K562 (cell line): ENCODE results near the gene RNF112. TPM values are rescaled to one million over a fixed set of nuclear protein-coding genes. Genes with fewer than 3 reads are reported as not detected.
A peak's percentile ranks its signal among the peaks of the same experiment; 100 is the strongest.

Source experiments
- ARHGAP35 ChIP-seq: fragments of 450-650 bp; IDR thresholded peaks from 2 replicates; pipeline ENCODE4 v1.6.1; 2018; ENCODE audit not compliant: partially characterized antibody
- HEY1 ChIP-seq: fragments of 250-450 bp; sonication (Bioruptor Pico); IDR thresholded peaks from 2 replicates; pipeline ENCODE4 v1.5.0; 2020; ENCODE audit warnings: mild to moderate bottlenecking, moderate library complexity, borderline replicate concordance
- HINFP ChIP-seq: fragments of 450-650 bp; conservative IDR thresholded peaks from 2 replicates; pipeline ENCODE4 v1.6.1; 2016; ENCODE audit warnings: missing genetic modification characterization, low read depth, mild to moderate bottlenecking, control low read depth, missing compliant biosample characterization
- HNRNPH1 ChIP-seq: fragments of 200-400 bp; formaldehyde crosslinking; optimal IDR thresholded peaks from 2 replicates; pipeline ENCODE3; 2017; ENCODE audit warnings: low read depth, mild to moderate bottlenecking, low read length, moderate library complexity
- LCOR ChIP-seq: sonication (generic); formaldehyde crosslinking; IDR thresholded peaks from 2 replicates; pipeline ENCODE4 v1.8.0; 2022; ENCODE audit warnings: mild to moderate bottlenecking, missing genetic modification reagents
- MAX ChIP-seq: sonication (generic); formaldehyde crosslinking; IDR thresholded peaks from 2 replicates; pipeline ENCODE4 v1.9.0; 2022; ENCODE audit warnings: mild to moderate bottlenecking, missing genetic modification reagents
- UBTF ChIP-seq, 2 experiments: IDR thresholded peaks; 2 replicates each; pipeline ENCODE4 v1.6.1; 2012; ENCODE audit warnings: improper control_type of control experiment in 2 of 2, low read depth in 2 of 2, low read length in 2 of 2, borderline replicate concordance in 1 of 2
- ZBTB49 ChIP-seq: sonication (generic); formaldehyde crosslinking; IDR thresholded peaks from 2 replicates; pipeline ENCODE4 v1.8.0; 2022; ENCODE audit warnings: missing genetic modification reagents, mild to moderate bottlenecking, borderline replicate concordance
- ZNF174 ChIP-seq: fragments of 250-450 bp; sonication (Bioruptor Pico); IDR thresholded peaks from 2 replicates; pipeline ENCODE4 v1.4.0; 2020; ENCODE audit warnings: mild to moderate bottlenecking
- ZNF639 ChIP-seq, 2 experiments: fragments of 200-800 bp in 1 of 2; sonication (Bioruptor generic) in 1 of 2; sonication (generic) in 1 of 2; formaldehyde crosslinking in 1 of 2; IDR thresholded peaks in 1 of 2; conservative IDR thresholded peaks in 1 of 2; 2 replicates each; pipeline versions ENCODE4 v1.5.0 to v1.6.1; 2016 to 2020; ENCODE audit warnings: missing compliant biosample characterization in 1 of 2, missing genetic modification characterization in 1 of 2, missing genetic modification reagents in 1 of 2
- ZNF778 ChIP-seq: fragments of 450-650 bp; formaldehyde crosslinking; IDR thresholded peaks from 2 replicates; pipeline ENCODE4 v1.4.0; 2020; ENCODE audit warnings: mild to moderate bottlenecking, moderate library complexity
- polyA plus RNA-seq, 8 experiments: library from polyadenylated mRNA; depleted of rRNA in 4 of 8; stranded (reverse) in 5 of 8; unstranded in 3 of 8; fragments of >200 nt; fragmentation: Nextera tagmentation in 2 of 8; fragmentation: Illumina TruSeq in 1 of 8; extraction: Ambion mirVana in 2 of 8; extraction: Trizol in 1 of 8; gene quantifications; 2 replicates each; pipeline versions ENCODE4 v1.2.1 to v1.2.3, GENCODE V29; 2011 to 2014; ENCODE audit warnings: inconsistent platforms in 1 of 8, missing spikeins in 1 of 8
- total RNA-seq, 7 experiments: library from RNA; depleted of rRNA in 6 of 7; stranded (reverse); fragments of >200 nt in 6 of 7; fragmentation: Illumina TruSeq in 2 of 7; extraction: Trizol in 2 of 7; gene quantifications; 2 replicates each; pipeline versions ENCODE4 v1.2.1 to v1.2.3, GENCODE V29; 2011 to 2021; ENCODE audit warnings: low replicate concordance in 1 of 7
- TF ChIP-seq, protein P1 (sequence below), 3 experiments: fragments of 200-800 bp in 1 of 3; fragments of 250-450 bp in 1 of 3; fragments of 450-650 bp in 1 of 3; sonication (Bioruptor Pico) in 1 of 3; sonication (Bioruptor generic) in 1 of 3; formaldehyde crosslinking in 1 of 3; IDR thresholded peaks; 2 replicates each; pipeline versions ENCODE4 v1.6.1 to v1.8.0; 2016 to 2022; ENCODE audit warnings: mild to moderate bottlenecking in 2 of 3, missing genetic modification characterization in 2 of 3, missing compliant biosample characterization in 1 of 3, moderate library complexity in 1 of 3

The RNF112 gene
- total and polyA plus RNA-seq, 9 of the 15 experiments (the other 6 are each of a cell fraction or from before 2014, with no cell fraction given) = 0.05 TPM; not detected in 8

DNA sequence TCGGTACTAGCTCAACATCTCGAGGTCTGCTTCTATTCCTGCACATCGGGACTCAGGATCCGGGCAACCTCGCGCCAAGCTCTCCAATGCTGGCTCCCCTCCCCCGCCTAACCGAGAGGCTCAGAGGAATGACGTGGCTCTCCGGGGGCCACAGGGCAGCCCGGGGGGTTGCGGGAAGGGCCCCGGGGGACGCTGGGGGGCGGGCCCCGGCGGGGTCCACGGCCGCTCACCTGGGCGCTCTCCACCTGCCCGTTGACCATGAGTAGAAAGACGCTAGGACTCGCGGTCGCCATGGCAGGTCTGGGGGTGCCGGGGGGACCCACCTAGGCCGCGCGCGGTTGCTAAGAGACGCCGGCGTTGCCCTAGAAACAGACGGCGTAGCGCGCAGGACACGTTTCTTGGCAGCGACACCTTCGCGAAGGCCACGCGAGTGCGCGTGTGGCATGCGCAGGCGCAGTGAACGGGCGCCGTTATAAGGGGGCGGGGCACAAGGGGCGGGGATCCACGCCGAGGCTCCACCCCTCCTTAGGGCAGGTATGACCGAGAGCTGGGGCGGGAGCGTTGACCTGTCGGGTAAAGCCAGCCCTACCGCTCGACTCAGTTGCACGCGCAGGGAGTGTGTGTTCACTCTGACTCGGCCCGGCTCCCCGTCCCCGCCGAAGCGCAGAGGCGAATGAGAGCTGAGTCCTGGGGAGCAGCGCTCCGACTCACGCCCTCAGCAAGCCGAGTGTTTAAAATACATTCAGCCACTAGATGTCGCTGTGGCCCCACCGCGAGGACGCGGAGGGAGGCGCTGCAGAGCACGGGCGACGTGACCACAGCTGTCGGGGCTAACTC lies 48.5 kb upstream of the RNF112 start, which contains the start of gene B9D1 (continued):
- TF ChIP-seq HINFP (tag) (no peak), HEY1 (no peak), ZNF174 (no peak), UBTF (IDR thresholded peaks at IDR 0.05; ENCODE audit: borderline replicate concordance in 1 of 2, low read depth in 2 of 2, low read length in 2 of 2) (no peak), HNRNPH1 (no peak), MAX (peak; percentile 55), ZBTB49 (CRISPR knock-in tag) (no peak), ZNF639 (CRISPR knock-in tag; conservative IDR thresholded peaks at IDR 0.05 in 1 of 2, IDR thresholded peaks at IDR 0.05 in 1 of 2) (no peak), ARHGAP35 (no peak), ZNF778 (CRISPR knock-in tag) (no peak), LCOR (CRISPR knock-in tag) (no peak)
- TF ChIP-seq, protein P1, sequence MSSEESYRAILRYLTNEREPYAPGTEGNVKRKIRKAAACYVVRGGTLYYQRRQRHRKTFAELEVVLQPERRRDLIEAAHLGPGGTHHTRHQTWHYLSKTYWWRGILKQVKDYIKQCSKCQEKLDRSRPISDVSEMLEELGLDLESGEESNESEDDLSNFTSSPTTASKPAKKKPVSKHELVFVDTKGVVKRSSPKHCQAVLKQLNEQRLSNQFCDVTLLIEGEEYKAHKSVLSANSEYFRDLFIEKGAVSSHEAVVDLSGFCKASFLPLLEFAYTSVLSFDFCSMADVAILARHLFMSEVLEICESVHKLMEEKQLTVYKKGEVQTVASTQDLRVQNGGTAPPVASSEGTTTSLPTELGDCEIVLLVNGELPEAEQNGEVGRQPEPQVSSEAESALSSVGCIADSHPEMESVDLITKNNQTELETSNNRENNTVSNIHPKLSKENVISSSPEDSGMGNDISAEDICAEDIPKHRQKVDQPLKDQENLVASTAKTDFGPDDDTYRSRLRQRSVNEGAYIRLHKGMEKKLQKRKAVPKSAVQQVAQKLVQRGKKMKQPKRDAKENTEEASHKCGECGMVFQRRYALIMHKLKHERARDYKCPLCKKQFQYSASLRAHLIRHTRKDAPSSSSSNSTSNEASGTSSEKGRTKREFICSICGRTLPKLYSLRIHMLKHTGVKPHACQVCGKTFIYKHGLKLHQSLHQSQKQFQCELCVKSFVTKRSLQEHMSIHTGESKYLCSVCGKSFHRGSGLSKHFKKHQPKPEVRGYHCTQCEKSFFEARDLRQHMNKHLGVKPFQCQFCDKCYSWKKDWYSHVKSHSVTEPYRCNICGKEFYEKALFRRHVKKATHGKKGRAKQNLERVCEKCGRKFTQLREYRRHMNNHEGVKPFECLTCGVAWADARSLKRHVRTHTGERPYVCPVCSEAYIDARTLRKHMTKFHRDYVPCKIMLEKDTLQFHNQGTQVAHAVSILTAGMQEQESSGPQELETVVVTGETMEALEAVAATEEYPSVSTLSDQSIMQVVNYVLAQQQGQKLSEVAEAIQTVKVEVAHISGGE (CRISPR knock-in tag; IDR thresholded peaks at IDR 0.05) = 0 out of 6 replicates have a peak, but pooled peaks of 1 of the 3 experiments have one; percentile 18
